Placental pericyte (primary cell): ENCODE results near the gene ZNF780B. TPM values are rescaled to one million over a fixed set of nuclear protein-coding genes. Genes with fewer than 3 reads are reported as not detected.

Experiments
- total RNA-seq: library from RNA; depleted of rRNA; stranded (reverse); fragments of >200 nt; gene quantifications from 2 replicates; pipeline ENCODE4 v1.2.3, GENCODE V29; 2012

ZNF780B gene
- 11.2 and 13.1 TPM in 2 replicates for total RNA-seq

DNA sequence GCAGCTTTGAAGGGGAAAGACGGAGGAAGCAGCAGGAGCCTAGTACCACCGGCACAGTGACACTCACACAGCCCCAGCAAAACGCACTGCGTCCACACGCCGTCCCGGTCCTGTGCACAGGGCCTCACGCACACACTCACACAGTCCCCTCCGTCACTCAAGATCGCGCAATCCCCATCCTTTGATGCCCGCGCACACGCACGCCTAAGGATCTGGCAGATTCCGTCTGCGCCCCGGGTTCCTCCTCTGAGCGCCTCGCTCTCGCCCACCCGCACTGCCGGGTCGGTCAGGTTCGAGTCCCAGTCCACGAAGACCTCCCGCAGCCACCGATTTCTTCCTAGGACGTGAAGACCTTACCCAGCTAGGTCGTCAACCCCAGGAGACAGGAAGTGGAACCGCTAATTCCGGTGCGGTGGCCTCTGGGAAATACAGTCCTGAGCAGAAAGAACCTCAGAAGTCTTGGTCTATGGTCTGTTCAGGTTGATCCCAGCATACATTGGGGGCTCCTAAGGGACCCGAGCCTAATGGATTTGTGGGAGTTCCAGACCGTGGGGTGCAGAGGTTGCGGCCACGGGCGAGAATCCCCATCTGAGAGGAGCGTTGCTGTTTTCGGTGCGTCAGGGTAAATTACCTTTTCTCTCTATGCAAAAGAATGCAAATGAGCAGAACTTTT, at the start of gene ZNF780B:
Gene ZNF780B, minus strand, starts transcription at position 400 of the 673 bp plus-strand sequence. CDS start 5,899 bp downstream, outside the sequence.

DNA sequence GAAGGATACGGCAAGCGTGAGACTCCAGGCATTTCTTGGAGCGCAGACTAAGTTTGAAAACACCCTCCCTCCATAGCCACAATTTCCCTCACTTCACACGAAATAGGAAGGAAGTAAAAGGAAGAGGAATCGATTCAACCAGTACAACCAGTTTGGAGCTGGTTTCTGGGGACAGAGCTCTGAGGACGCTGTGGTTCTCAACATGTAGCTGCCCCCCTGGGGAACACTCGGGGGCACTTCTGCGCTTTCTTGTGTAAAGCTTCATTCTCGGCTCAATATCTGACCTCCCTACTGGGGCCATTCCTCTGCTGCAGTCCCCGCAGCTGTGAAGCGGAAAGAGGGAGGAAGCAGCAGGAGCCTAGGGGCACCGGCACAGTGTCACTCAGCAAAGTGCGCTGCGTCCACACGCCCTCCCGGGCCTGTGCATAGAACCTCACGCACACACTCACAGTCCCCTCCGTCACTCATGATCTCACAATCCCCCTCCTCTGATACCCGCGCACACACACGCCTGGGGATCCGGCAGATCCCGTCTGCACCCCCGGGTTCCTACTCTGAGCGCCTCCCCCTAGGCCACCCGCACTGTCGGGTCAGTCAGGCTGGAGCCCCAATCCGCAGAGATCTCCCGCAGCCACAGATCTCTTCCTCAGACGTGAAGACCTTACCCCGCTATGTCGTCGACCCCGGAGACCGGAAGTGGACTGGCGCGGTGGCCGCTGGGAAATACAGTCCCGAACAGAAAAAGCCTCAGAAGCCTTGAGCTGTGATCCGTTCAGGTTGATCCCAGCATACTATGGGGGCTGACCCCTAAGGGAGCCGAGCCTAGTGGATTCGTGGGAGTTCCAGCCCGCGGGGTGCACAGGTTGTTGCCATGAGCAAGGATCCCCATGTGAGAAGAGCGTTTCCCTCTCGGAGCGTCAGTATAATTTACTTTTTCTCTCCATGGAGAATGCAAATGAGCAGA, 34.5 kb upstream of the ZNF780B start, which contains the start of gene ZNF780A:
Gene ZNF780A, minus strand, starts transcription at position 703 of the 964 bp plus-strand sequence. CDS start 6,190 bp downstream, outside the sequence.

DNA sequence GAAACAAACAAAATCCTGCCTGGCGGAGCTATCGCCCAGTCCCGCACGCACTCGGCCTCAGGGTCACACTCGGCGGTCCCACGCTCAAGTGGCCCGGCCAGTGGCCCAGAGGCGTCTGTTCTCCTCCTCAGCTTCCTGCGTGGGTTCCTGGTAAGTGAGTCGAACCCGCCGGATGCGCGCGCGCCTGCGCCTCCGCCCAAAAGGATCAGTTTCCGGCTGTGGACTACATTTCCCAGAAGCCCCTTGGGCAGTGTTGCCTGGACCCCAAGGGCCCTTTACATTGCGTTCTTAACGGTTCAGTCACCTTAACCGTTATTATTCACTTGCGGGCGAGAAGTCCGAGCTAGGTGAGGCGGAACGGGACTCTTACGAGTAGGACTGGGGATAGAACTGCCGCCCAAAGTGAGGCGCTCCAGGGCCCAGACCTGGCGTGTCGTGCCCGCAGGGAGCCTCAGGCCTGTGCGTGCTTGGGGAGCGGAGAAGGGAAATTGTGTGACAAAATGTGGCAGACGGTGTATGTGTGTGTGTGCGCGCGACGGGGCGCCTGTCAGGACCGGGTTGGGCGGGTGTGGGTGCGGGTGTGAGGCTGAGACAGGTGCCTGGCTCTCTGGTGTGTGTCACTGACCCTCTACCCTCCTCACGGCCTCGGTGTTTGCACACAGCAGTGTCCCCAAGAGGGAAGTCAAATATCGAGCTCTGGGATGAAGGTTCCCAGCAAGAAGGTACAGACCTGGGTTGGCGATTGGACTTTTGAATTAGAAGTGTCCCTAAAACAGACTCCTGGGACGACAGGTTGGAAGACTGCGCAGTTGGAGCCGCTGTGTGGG, 59.0 kb downstream of the ZNF780B start, which contains the start of gene ZNF546:
Gene ZNF546, plus strand, starts transcription at position 250 of the 827 bp plus-strand sequence. CDS start 1,267 bp downstream, outside the sequence.

Other genes starting within 250 kb of the ZNF780B start
- gene DYRK1B, start 222.1 kb downstream of the ZNF780B start, total RNA-seq, result 10.6 and 19.5 TPM in 2 replicates
- 101 and 130 TPM in 2 replicates for gene FBL, start 209.9 kb downstream of the ZNF780B start, total RNA-seq
- under 0.01 TPM in 2 replicates for gene FCGBP, start 121.6 kb downstream of the ZNF780B start, total RNA-seq
- 148 and 218 TPM in 2 replicates for gene PSMC4, start 85.1 kb downstream of the ZNF780B start, total RNA-seq
- 4.2 and 4.3 TPM in 2 replicates for gene ZNF546, start 59.2 kb downstream of the ZNF780B start, total RNA-seq
- 10.7 and 11.4 TPM in 2 replicates for gene ZNF780A, start 34.7 kb upstream of the ZNF780B start, total RNA-seq
- 11.4 and 11.5 TPM in 2 replicates for gene MAP3K10, start 135.2 kb upstream of the ZNF780B start, total RNA-seq
- not detected in 2 replicates for gene TTC9B, start 162.2 kb upstream of the ZNF780B start, total RNA-seq
- gene CCNP, start 170.5 kb upstream of the ZNF780B start, total RNA-seq, result 0.22 TPM in 1 of 2 replicates, not detected in the other
- gene AKT2, start 229.1 kb upstream of the ZNF780B start, total RNA-seq, result 97.2 and 146 TPM in 2 replicates